ENCODE results near the gene CLDN19.

DNA sequence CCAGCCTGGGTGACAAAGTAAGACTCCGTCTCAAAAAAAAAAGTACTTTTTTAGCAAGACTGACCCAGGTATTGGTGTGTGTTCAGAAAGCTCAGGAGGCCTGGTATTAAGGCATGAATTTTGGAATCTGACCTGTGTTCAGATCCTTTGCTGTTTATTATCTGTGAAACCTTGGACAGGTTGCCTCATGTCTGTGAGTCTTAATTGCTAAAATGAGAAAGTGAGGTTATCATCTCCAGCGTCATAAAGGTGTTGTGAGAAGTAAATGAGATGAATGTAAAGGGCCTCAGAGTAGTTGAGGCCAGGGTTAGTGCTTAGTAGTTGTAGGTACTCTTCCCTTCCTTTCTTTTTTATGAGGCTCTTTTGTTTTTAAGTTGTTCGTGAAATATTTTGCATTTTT is 29.8 kb upstream of the CLDN19 start:
- no peak for TF ChIP-seq POLR2A (IDR thresholded peaks at IDR 0.05; ENCODE audit: low read length)
- no peak for TF ChIP-seq GATA1 (IDR thresholded peaks at IDR 0.05; ENCODE audit: low read depth, low read length)

All from erythroblast (primary cell).